Ovary (tissue), 3 donors: ENCODE results near the gene PMIS2.

Experiments used
- CTCF ChIP-seq, 3 donors: fragments of 450-650 bp in 2 of 3; fragments of 200-600 bp in 1 of 3; IDR thresholded peaks; one replicate each; pipeline versions ENCODE4 v1.5.1 to v1.8.0; 2016 to 2022; ENCODE audit warnings: antibody characterized with exemption in 3 of 3, mild to moderate bottlenecking in 1 of 3
- EP300 ChIP-seq: sonication (generic); formaldehyde crosslinking; IDR thresholded peaks from one replicate; pipeline ENCODE4 v1.6.1; 2017; ENCODE audit warnings: antibody characterized with exemption
- POLR2A ChIP-seq: fragments of 450-650 bp; IDR thresholded peaks from one replicate; pipeline ENCODE4 v1.6.1; 2017; ENCODE audit warnings: antibody characterized with exemption, mild to moderate bottlenecking, moderate library complexity
- donor health status: DM: no; HTN: no; CAD: no.

- TF ChIP-seq CTCF (IDR thresholded peaks at IDR 0.05) (no peak), POLR2A (no peak), EP300 (no peak)
These were observed 26.2 kb upstream of the PMIS2 start for GRCh38 chr19:35559781-35560180.
